Panc1 (cell line): ENCODE measurements around the gene PLCH2. TPM values are rescaled to one million over a fixed set of nuclear protein-coding genes. Genes with fewer than 3 reads are reported as not detected.
A peak's percentile ranks its signal among the peaks of the same experiment; 100 is the strongest.

Source experiments
- ATAC-seq: fragments of 200-7000 bp; cut with Tn5 transposase; 2 replicates; pipeline ENCODE4 v1.9.1; 2020; ENCODE audit warnings: mild to moderate bottlenecking, moderate library complexity
- BruUV-seq: library from RNA; stranded (reverse); fragments of 400-500 nt; replicated peaks from 2 replicates; lab custom pipeline; 2021; lab: Mats Ljungman, UMichigan
- CTCF ChIA-PET: fragments of 300-600 bp; sonication (Branson Sonifier 250); formaldehyde crosslinking; loops from one replicate; lab custom pipeline; 2022; ENCODE audit warnings: antibody characterized with exemption; lab: Charles Lee
- POLR2A ChIA-PET: fragments of 300-600 bp; sonication (Branson Sonifier 250); formaldehyde crosslinking; loops from one replicate; lab custom pipeline; 2022; ENCODE audit warnings: antibody characterized with exemption; lab: Charles Lee
- DNase-seq: peaks from one replicate; pipeline ENCODE4 v3.0.0-alpha.2; 2010; ENCODE audit warnings: low read depth, low spot score
- H3K27ac ChIP-seq: 2 replicates; pipeline ENCODE4 v1.5.1; 2011; ENCODE audit warnings: mild to moderate bottlenecking, low read length, inconsistent platforms
- H3K27me3 ChIP-seq: fragments of 200-500 bp; sonication (Bioruptor generic); 2 replicates; pipeline ENCODE4 v1.6.0; 2014; ENCODE audit warnings: low read length, inconsistent platforms; ENCODE audit not compliant: control insufficient read depth, insufficient read depth
- H3K36me3 ChIP-seq: fragments of 200-500 bp; sonication (Bioruptor generic); 2 replicates; pipeline ENCODE4 v1.5.1; 2014; ENCODE audit warnings: inconsistent platforms, mild to moderate bottlenecking, low read length, moderate library complexity; ENCODE audit not compliant: control insufficient read depth, insufficient read depth
- H3K4me1 ChIP-seq: 2 replicates; pipeline ENCODE4 v1.5.1; 2011; ENCODE audit warnings: inconsistent platforms, mild to moderate bottlenecking, low read length, moderate library complexity; ENCODE audit not compliant: control insufficient read depth, insufficient read depth
- H3K4me3 ChIP-seq, 2 experiments: 2 replicates each; pipeline ENCODE4 v1.5.1; 2011 to 2012; ENCODE audit warnings: low read depth in 2 of 2, low read length in 2 of 2, mild to moderate bottlenecking in 2 of 2, inconsistent platforms in 1 of 2, moderate library complexity in 1 of 2
- H3K9me3 ChIP-seq: fragments of 200-500 bp; sonication (Bioruptor generic); 2 replicates; pipeline ENCODE4 v1.5.1; 2014; ENCODE audit warnings: low read depth, mild to moderate bottlenecking, inconsistent platforms, low read length, moderate library complexity; ENCODE audit not compliant: control insufficient read depth, insufficient read depth
- CTCF ChIP-seq: fragments of 450-650 bp; IDR thresholded peaks from 2 replicates; pipeline ENCODE4 v1.5.1; 2017; ENCODE audit warnings: mild to moderate bottlenecking
- POLR2AphosphoS5 ChIP-seq: IDR thresholded peaks from 2 replicates; pipeline ENCODE4 v1.6.1; 2012; ENCODE audit warnings: mild to moderate bottlenecking, low read depth, low read length, moderate library complexity
- REST ChIP-seq, 2 experiments: IDR thresholded peaks; 2 replicates each; pipeline ENCODE4 v1.6.1; 2011 to 2012; ENCODE audit warnings: low read depth in 2 of 2, control low read depth in 1 of 2, low read length in 1 of 2, mild to moderate bottlenecking in 1 of 2, moderate library complexity in 1 of 2; ENCODE audit not compliant: insufficient read depth in 1 of 2
- SIN3A ChIP-seq: IDR thresholded peaks from 2 replicates; pipeline ENCODE4 v1.6.1; 2012; ENCODE audit warnings: low read depth, mild to moderate bottlenecking, low read length, moderate library complexity, borderline replicate concordance; ENCODE audit not compliant: insufficient read depth
- TCF7L2 ChIP-seq: IDR thresholded peaks from 2 replicates; pipeline ENCODE4 v1.6.1; 2011; ENCODE audit warnings: mild to moderate bottlenecking, low read depth, low read length, inconsistent platforms
- in situ Hi-C: cut with HindIII; loops from 2 replicates; pipeline ENCODE4 v1.10.0; 2016; ENCODE audit warnings: low sequenced_read_pairs, low pct_unique_long_range_greater_than_20kb
- intact Hi-C: fragments of 100-400 bp; cut with micrococcal nuclease; formaldehyde crosslinking; loops from one replicate; pipeline ENCODE4 v1.10.0; 2022; ENCODE audit not compliant: unreplicated experiment
- total RNA-seq: library from RNA; stranded (reverse); gene quantifications from one replicate; pipeline ENCODE4 v1.2.1, GENCODE V29; 2021; ENCODE audit not compliant: unreplicated experiment

PLCH2 gene
- total RNA-seq, 1 experiment from 2014 or later: 41.2 TPM

GRCh38 chr1:2473198-2473597, 2.9 kb upstream of the PLCH2 start:
- Histone ChIP-seq H3K27ac (peak overlapping the region; percentile 79), H3K4me3 (no peak overlapping the region), H3K4me1 (peaks cover 98% of the 10 kb centered on the region), H3K36me3 (no peaks in the 10 kb centered on the region), H3K27me3 (no peaks in the 10 kb centered on the region), H3K9me3 (no peaks in the 10 kb centered on the region)
- TF ChIP-seq TCF7L2 (no peak), REST (IDR thresholded peaks at IDR 0.05; ENCODE audit: insufficient read depth in 1 of 2, low read depth in 2 of 2, low read length in 1 of 2) (no peak), CTCF (no peak), SIN3A (no peak), POLR2AphosphoS5 (no peak)
- CTCF ChIA-PET: no interaction called here
- intact Hi-C loops (loop anchor here (10.0 kb wide), 1 partner anchor 58 kb away; the partner anchor contains the start of gene PEX10), in situ Hi-C loops (no loop called here)
- POLR2A ChIA-PET: no interaction called here
- no peak for ATAC-seq
- no peak for DNase-seq
- no TSS peak for BruUV-seq

GRCh38 chr1:2474104-2474844, 1.8 kb upstream of the PLCH2 start:
- intact Hi-C loops: loop anchor here (10.0 kb wide), 1 partner anchor 59 kb away; the partner anchor contains the start of gene PEX10

More at GRCh38 chr1:2474104-2474844, 1.8 kb upstream of the PLCH2 start:
- DNase-seq (no peak), ATAC-seq (0 out of 2 replicates have a peak, but pooled peaks have one; percentile 0)
- ChIA-PET CTCF (no interaction called here), POLR2A (interaction anchor here (0.5 kb wide), 1 partner anchor 11 kb away, joined by 4 read pairs; no protein-coding TSS in a partner anchor)
- Histone ChIP-seq H3K4me1 (peaks cover 90% of the 10 kb centered on the region), H3K4me3 (no peak overlapping the region), H3K9me3 (no peaks in the 10 kb centered on the region), H3K27me3 (no peaks in the 10 kb centered on the region), H3K27ac (peak overlapping the region; percentile 79), H3K36me3 (no peaks in the 10 kb centered on the region)
- BruUV-seq: no TSS peak
- no peak for TF ChIP-seq TCF7L2
- no peak for TF ChIP-seq SIN3A
- TF ChIP-seq CTCF: no peak
- no peak for TF ChIP-seq POLR2AphosphoS5
- no peak for TF ChIP-seq REST (IDR thresholded peaks at IDR 0.05; ENCODE audit: insufficient read depth in 1 of 2, low read depth in 2 of 2, low read length in 1 of 2)
- in situ Hi-C loops: no loop called here
